ENCODE results near the gene SYT2. TPM values are rescaled to one million over a fixed set of nuclear protein-coding genes. Genes with fewer than 3 reads are reported as not detected.

The SYT2 gene
- total RNA-seq, 1 donor from 2014 or later: not detected

GRCh38 chr1:202568410-202568809 lies 141.8 kb downstream of the SYT2 start:
- ATAC-seq: no peak
- intact Hi-C loops (cut with DNase I): no loop called here

GRCh38 chr1:202567738-202568137 lies 142.5 kb downstream of the SYT2 start:
- ATAC-seq (peak in 1 of 2 donors; percentile 42), DNase-seq (no peak)
- no peaks in the 10 kb centered on the region for H3K27me3 ChIP-seq (ENCODE audit: low read depth)
- H3K36me3 ChIP-seq: peaks cover 29% of the 10 kb centered on the region
- H3K4me1 ChIP-seq: peaks cover 21% of the 10 kb centered on the region
- H3K27ac ChIP-seq: peak overlapping the region; percentile 25
- no peak overlapping the region for H3K4me3 ChIP-seq
- TF ChIP-seq CTCF (IDR thresholded peaks at IDR 0.05): no peak
- intact Hi-C loops (cut with DNase I): no loop called here
- no peaks in the 10 kb centered on the region for H3K9me3 ChIP-seq

More at GRCh38 chr1:202568410-202568809, 141.8 kb downstream of the SYT2 start:
- no peak for DNase-seq
- H3K4me1 ChIP-seq: peaks cover 21% of the 10 kb centered on the region
- H3K27ac ChIP-seq: peak overlapping the region; percentile 25
- no peak for TF ChIP-seq CTCF (IDR thresholded peaks at IDR 0.05)
- H3K27me3 ChIP-seq (ENCODE audit: low read depth): no peaks in the 10 kb centered on the region
- H3K9me3 ChIP-seq: no peaks in the 10 kb centered on the region
- H3K4me3 ChIP-seq: no peak overlapping the region
- peaks cover 34% of the 10 kb centered on the region for H3K36me3 ChIP-seq

- H3K4me1 ChIP-seq: peaks cover 27% of the 10 kb centered on the region
These were observed 144.2 kb downstream of the SYT2 start for GRCh38 chr1:202565890-202566602.

GRCh38 chr1:202564958-202565495 lies 145.2 kb downstream of the SYT2 start:
- Histone ChIP-seq H3K4me1 (peaks cover 27% of the 10 kb centered on the region), H3K27me3 (ENCODE audit: low read depth) (no peaks in the 10 kb centered on the region), H3K9me3 (no peaks in the 10 kb centered on the region), H3K36me3 (peaks cover 17% of the 10 kb centered on the region), H3K4me3 (no peak overlapping the region), H3K27ac (no peak overlapping the region)
- no peak for DNase-seq
- ATAC-seq: no peak
- no peak for TF ChIP-seq CTCF (IDR thresholded peaks at IDR 0.05)
- intact Hi-C loops (cut with DNase I): no loop called here

More at GRCh38 chr1:202565890-202566602, 144.2 kb downstream of the SYT2 start:
- no peak for DNase-seq
- no peak for ATAC-seq
- intact Hi-C loops (cut with DNase I): no loop called here
- no peak for TF ChIP-seq CTCF (IDR thresholded peaks at IDR 0.05)
- H3K36me3 ChIP-seq: peaks cover 23% of the 10 kb centered on the region
- H3K9me3 ChIP-seq: no peaks in the 10 kb centered on the region
- no peaks in the 10 kb centered on the region for H3K27me3 ChIP-seq (ENCODE audit: low read depth)
- no peak overlapping the region for H3K27ac ChIP-seq
- no peak overlapping the region for H3K4me3 ChIP-seq

GRCh38 chr1:202563818-202564217 lies 146.4 kb downstream of the SYT2 start:
- H3K36me3 ChIP-seq: peaks cover 17% of the 10 kb centered on the region
- intact Hi-C loops (cut with DNase I): no loop called here

More at GRCh38 chr1:202563818-202564217, 146.4 kb downstream of the SYT2 start:
- Histone ChIP-seq H3K9me3 (no peaks in the 10 kb centered on the region), H3K27ac (no peak overlapping the region), H3K4me3 (no peak overlapping the region), H3K27me3 (ENCODE audit: low read depth) (no peaks in the 10 kb centered on the region), H3K4me1 (peaks cover 21% of the 10 kb centered on the region)
- DNase-seq (no peak), ATAC-seq (no peak)
- no peak for TF ChIP-seq CTCF (IDR thresholded peaks at IDR 0.05)
